Measurements from ENCODE around the gene FAM222B.

The FAM222B gene

DNA sequence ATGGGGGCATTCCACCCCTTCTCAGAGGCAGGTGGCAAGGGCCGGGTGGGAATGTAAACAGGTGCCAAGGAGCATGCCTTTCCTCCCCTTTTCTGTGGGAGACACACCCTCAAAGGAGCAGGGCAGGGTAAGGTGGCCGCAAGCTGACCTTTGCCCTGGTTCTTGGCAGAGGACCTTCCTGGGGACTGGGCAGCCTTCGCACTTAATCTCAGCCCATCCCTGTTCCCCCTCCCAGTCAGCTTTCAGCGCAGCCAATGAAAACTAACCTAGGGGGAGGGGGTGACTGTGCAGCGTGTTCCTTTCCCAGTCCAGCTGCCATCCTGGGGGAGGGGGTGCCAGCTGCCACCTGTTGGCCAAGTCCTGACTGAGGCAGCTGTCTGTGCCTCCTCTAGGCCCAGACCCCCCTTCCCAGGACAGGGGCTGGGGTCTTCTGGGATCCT lies 96.0 kb downstream of the FAM222B start:
- H3K9me3 ChIP-seq = no peaks in the 10 kb centered on the region
- DNase-seq = peak; percentile 41
- TF ChIP-seq, protein P1, sequence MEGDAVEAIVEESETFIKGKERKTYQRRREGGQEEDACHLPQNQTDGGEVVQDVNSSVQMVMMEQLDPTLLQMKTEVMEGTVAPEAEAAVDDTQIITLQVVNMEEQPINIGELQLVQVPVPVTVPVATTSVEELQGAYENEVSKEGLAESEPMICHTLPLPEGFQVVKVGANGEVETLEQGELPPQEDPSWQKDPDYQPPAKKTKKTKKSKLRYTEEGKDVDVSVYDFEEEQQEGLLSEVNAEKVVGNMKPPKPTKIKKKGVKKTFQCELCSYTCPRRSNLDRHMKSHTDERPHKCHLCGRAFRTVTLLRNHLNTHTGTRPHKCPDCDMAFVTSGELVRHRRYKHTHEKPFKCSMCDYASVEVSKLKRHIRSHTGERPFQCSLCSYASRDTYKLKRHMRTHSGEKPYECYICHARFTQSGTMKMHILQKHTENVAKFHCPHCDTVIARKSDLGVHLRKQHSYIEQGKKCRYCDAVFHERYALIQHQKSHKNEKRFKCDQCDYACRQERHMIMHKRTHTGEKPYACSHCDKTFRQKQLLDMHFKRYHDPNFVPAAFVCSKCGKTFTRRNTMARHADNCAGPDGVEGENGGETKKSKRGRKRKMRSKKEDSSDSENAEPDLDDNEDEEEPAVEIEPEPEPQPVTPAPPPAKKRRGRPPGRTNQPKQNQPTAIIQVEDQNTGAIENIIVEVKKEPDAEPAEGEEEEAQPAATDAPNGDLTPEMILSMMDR (IDR thresholded peaks at IDR 0.05; ENCODE audit: low read depth, low read length) = no peak
- peaks cover 12% of the 10 kb centered on the region for H3K4me1 ChIP-seq
- H3K27me3 ChIP-seq = no peaks in the 10 kb centered on the region
- no peak overlapping the region for H3K4me3 ChIP-seq (ENCODE audit: low read depth, low read length)
- peaks cover 25% of the 10 kb centered on the region for H3K36me3 ChIP-seq

DNA sequence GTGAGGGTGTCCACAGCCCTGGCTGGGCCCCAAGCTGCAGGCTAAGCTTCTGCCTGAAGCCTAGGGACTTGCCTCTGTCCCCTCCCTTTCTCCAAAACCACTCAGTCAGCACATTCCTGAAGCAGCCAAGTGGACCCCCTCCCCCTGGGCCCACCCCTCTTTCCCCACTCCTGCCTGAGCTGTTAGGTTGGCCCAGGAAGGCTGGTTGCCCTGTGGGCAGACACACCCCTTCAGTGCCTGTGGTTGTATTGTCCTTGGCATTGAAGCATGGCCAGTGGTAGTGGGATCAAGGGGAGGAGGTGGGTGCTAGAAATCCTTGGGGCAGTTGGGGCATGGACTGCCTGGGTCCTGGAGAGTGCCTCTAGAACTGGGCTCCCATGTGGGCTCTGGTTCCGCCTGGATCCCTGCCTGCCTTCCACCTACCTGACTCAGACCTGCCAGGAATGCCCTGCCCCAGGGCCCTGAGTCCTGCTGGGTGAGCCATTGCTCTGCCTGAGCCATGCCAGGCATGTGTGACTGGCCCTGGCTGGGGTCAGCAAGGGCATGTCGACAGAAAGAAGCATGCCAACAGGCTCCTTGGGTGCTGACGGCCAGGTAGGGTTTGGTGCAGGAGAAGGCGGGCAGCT lies 96.7 kb downstream of the FAM222B start:
- H3K4me1 ChIP-seq = peaks cover 12% of the 10 kb centered on the region
- no peaks in the 10 kb centered on the region for H3K27me3 ChIP-seq
- no peaks in the 10 kb centered on the region for H3K9me3 ChIP-seq
- H3K36me3 ChIP-seq = peaks cover 25% of the 10 kb centered on the region
- no peak for DNase-seq
- TF ChIP-seq, protein P1 (IDR thresholded peaks at IDR 0.05; ENCODE audit: low read depth, low read length) = no peak
- H3K4me3 ChIP-seq (ENCODE audit: low read depth, low read length) = peak overlapping the region; percentile 84

DNA sequence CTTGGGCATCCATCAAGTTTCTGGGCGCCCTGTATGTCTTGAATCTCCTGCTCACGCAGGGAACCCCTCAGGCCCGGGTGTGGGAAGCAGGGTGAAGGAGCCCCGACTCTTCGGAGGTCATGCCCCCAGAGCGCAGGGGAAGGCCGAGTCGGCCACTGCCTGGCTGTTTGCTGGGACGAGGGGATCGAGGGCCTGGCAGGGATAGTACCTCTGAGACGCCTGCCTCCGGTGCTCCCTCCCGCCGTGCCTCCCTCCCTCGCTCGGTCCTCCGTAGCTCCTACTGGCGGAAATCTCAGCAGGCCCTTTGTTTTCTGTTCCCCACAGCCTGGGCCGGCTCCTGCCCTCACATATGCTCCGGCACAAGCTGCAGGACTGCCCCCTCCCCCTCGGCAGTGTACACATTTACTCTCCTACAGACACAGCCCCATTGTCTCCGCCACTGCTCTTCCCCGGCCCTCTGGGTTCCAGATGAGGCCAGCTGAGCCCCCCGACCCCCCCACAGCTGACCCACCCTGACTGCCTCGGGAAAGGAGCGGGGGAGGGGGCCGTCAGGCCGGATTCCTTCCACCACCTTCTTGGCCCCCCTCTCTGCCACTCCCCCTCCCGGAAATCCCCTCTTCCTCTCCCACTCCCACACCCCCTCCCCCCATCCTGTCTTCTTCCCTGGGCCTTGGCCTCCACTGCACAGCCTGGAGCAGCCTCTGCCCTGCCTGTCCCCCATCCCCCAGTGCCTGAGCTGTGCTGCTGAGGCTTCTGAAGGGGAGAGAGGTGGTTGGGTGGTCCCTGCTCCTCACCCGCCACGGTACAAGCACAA lies 97.4 kb downstream of the FAM222B start:
- Histone ChIP-seq H3K27me3 (no peaks in the 10 kb centered on the region), H3K4me3 (ENCODE audit: low read depth, low read length) (peak overlapping the region; percentile 84), H3K9me3 (no peaks in the 10 kb centered on the region), H3K36me3 (peaks cover 22% of the 10 kb centered on the region), H3K4me1 (peaks cover 12% of the 10 kb centered on the region)
- peak; percentile 50 for DNase-seq
- TF ChIP-seq, protein P1 (IDR thresholded peaks at IDR 0.05; ENCODE audit: low read depth, low read length) = no peak

DNA sequence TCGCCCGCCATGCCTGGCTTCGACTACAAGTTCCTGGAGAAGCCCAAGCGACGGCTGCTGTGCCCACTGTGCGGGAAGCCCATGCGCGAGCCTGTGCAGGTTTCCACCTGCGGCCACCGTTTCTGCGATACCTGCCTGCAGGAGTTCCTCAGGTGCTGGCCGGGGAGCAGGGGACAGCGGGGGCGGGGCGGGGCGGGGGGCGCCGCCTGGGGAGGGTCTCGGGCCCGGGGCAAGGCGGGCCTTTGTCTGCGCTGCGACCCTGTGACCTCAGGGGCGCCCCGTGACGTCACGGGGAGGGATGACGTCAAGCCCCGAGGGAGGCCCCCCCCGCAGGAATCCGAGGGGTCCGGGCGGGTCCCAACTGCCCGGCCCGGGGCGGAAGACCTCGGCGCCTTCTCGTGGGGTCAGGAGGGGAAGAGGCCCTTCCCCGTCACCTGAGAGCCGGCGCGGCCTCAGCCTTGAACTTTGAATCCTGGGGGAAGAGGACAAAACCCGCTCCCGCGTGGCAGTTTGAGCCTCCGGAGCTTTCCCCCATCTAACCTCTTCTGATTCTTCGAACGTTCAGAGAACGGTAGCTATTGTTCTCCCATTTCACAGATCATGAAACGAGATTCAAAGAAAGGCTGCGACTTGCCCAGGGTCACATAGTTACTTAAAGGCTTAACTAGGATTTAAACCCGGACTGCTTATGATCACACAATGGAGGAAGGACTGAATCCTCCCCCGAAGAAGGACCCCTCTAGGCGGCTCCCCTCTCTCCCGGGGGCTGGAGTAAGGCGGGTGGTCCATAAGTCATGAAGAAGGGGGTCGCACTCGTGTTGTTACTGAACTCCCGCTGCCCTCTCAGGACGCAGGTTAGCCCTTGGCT lies 98.3 kb downstream of the FAM222B start:
- peak overlapping the region; percentile 84 for H3K4me3 ChIP-seq (ENCODE audit: low read depth, low read length)

DNA sequence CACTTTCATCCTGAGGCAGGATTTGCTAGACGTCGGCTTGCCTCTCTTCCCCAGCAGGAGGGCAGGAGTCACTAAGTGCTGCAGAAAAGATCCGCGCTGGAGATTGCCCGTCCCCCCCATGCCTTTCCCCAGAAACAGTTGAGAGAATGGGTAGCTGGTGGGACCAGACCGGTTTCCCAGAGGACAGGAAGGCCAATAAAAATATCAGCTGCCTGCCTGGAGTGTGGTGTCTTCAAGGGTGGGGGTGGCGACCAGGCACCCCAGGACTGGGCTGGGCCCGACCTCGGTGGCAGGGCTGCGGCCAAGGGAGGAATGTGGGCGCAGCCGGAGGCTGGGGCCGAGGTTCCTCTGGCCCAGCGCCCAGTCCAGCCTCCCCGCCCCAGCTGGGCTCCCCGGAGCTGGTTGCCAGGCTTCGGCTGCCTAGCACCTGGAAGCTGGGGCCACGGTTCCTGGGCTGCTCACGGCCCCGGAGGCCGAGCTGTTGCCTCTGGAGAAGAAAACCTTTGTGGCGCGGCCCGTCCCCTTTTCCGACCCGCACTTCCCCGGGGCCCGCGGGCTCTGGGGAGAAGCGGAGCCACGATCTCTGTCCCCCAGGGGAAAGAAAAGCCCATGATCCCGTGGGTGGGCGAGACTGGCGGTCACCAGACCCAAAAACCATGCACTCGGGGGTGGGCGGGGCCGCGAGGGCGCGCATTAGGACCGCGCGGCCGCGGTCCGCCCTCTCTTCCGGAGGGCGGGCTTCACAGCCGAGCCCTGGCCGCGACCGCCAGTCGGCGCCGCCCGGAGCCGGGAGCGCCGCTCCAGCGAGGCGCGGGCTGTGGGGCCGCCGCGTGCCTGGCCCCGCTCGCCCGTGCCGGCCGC lies 99.1 kb downstream of the FAM222B start, which contains the start of gene TRAF4:
TSS of gene TRAF4 (plus strand) at position 769 of the 861 bp plus-strand sequence. CDS start 102 bp downstream, outside the sequence.
- peaks cover 12% of the 10 kb centered on the region for H3K4me1 ChIP-seq
- TF ChIP-seq, protein P1 (IDR thresholded peaks at IDR 0.05; ENCODE audit: low read depth, low read length) = no peak
- no peaks in the 10 kb centered on the region for H3K9me3 ChIP-seq
- peak within 1 kb of the TSS; percentile 84 for H3K4me3 ChIP-seq (ENCODE audit: low read depth, low read length)
- peaks cover 12% of the 10 kb centered on the region for H3K36me3 ChIP-seq
- peak; percentile 80 for DNase-seq
- H3K27me3 ChIP-seq = no peaks in the 10 kb centered on the region

More for the DNA sequence above, 98.3 kb downstream of the FAM222B start:
- DNase-seq = peak; percentile 30
- peaks cover 12% of the 10 kb centered on the region for H3K4me1 ChIP-seq
- TF ChIP-seq, protein P1 (IDR thresholded peaks at IDR 0.05; ENCODE audit: low read depth, low read length) = no peak
- peaks cover 20% of the 10 kb centered on the region for H3K36me3 ChIP-seq
- no peaks in the 10 kb centered on the region for H3K27me3 ChIP-seq
- no peaks in the 10 kb centered on the region for H3K9me3 ChIP-seq

All from BE2C (cell line).